GM13976 (cell line): ENCODE measurements around the gene RHOXF2.

Source experiments
- DNase-seq: peaks from one replicate; pipeline ENCODE4 v3.0.0; 2012; ENCODE audit warnings: low spot score
- CTCF ChIP-seq: IDR thresholded peaks from 2 replicates; pipeline ENCODE4 v1.5.1; 2012; ENCODE audit warnings: borderline replicate concordance, mild to moderate bottlenecking; ENCODE audit not compliant: insufficient read depth; ENCODE audit errors: extremely low read depth, missing control alignments, control extremely low read depth
- in situ Hi-C: fragments of 300-500 bp; cut with MboI; formaldehyde crosslinking; loops from one replicate; pipeline ENCODE4 v1.12.0; 2022; ENCODE audit warnings: low sequenced_read_pairs, mixed read lengths, inconsistent platforms; ENCODE audit not compliant: unreplicated experiment

RHOXF2 gene

DNA sequence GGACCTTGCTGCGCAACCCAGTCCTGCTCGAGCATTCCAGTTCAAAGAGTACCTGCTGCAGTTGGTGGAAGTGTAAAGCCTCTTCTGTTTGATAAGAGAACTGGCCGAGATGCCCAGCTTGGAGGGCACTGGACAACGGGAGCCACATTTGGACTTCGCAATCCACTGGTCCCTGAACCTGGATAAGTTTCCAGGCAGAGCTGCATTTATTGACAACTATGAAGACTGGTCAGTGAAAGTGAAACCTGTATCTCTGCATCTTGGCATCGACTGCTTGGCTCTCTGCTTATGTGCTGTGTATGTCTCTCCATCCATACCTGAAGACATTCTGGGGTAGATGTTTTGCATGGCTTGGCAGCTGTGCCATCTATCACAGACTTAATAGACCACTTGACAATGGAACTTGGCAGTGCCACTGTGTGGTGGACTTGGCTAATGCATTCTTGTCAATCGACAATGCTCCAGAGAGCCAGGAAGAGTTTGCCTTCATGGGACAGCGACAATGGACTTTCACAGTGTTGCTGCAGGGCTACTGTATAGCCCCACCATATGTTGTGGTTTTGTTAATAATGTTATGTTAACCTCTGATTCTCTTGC is 48.7 kb downstream of the RHOXF2 start:
- DNase-seq, result no peak
- TF ChIP-seq CTCF, result no peak
- in situ Hi-C loops, result no loop called here

- peak; percentile 60 for DNase-seq
- in situ Hi-C loops, result no loop called here
- peak; percentile 67 for TF ChIP-seq CTCF
Measured at GRCh38 chrX:120213438-120214265, 55.2 kb downstream of the RHOXF2 start.
